Hepatocyte (in vitro differentiated cells): ENCODE data around the gene NKAIN2. TPM values are rescaled to one million over a fixed set of nuclear protein-coding genes. Genes with fewer than 3 reads are reported as not detected.

Source experiments
- DNase-seq: peaks from one replicate; pipeline ENCODE4 v3.0.0-alpha.2; 2016; ENCODE audit warnings: low spot score
- H2AFZ ChIP-seq: fragments of 200-600 bp; sonication (generic); 2 replicates; pipeline ENCODE4 v1.6.0; 2016; ENCODE audit warnings: antibody characterized with exemption, mild to moderate bottlenecking
- H3K27ac ChIP-seq: fragments of 200-600 bp; sonication (generic); 2 replicates; pipeline ENCODE4 v1.5.1; 2016; ENCODE audit warnings: mild to moderate bottlenecking
- H3K27me3 ChIP-seq: fragments of 200-600 bp; sonication (generic); 2 replicates; pipeline ENCODE4 v1.6.1; 2016
- H3K36me3 ChIP-seq: fragments of 200-600 bp; sonication (generic); replicated peaks from 2 replicates; pipeline ENCODE4 v1.5.1; 2016; ENCODE audit warnings: low read depth; ENCODE audit not compliant: insufficient read depth
- H3K4me1 ChIP-seq: fragments of 200-600 bp; sonication (generic); 2 replicates; pipeline ENCODE4 v1.5.1; 2016; ENCODE audit warnings: mild to moderate bottlenecking, moderate library complexity; ENCODE audit not compliant: insufficient read depth
- H3K4me2 ChIP-seq: fragments of 200-600 bp; sonication (generic); 2 replicates; pipeline ENCODE4 v1.6.0; 2016
- H3K4me3 ChIP-seq: fragments of 200-600 bp; sonication (generic); 2 replicates; pipeline ENCODE4 v1.5.1; 2016; ENCODE audit warnings: mild to moderate bottlenecking
- H3K79me2 ChIP-seq: fragments of 200-600 bp; sonication (generic); 2 replicates; pipeline ENCODE4 v1.6.0; 2017; ENCODE audit warnings: mild to moderate bottlenecking
- H3K9me2 ChIP-seq: fragments of 200-600 bp; sonication (generic); replicated peaks from 2 replicates; pipeline ENCODE4 v1.6.0; 2017; ENCODE audit warnings: mild to moderate bottlenecking; ENCODE audit not compliant: insufficient read depth
- H3K9me3 ChIP-seq: fragments of 200-600 bp; sonication (generic); 2 replicates; pipeline ENCODE4 v1.5.1; 2016; ENCODE audit warnings: low read depth, mild to moderate bottlenecking
- H4K20me1 ChIP-seq: fragments of 200-600 bp; sonication (generic); 2 replicates; pipeline ENCODE4 v1.6.0; 2016; ENCODE audit warnings: mild to moderate bottlenecking; ENCODE audit not compliant: insufficient read depth, poor library complexity, severe bottlenecking
- CTCF ChIP-seq: fragments of 200-600 bp; sonication (generic); IDR thresholded peaks from 2 replicates; pipeline ENCODE4 v1.5.1; 2016; ENCODE audit warnings: antibody characterized with exemption, mild to moderate bottlenecking; ENCODE audit not compliant: poor library complexity
- EZH2 ChIP-seq: fragments of 200-600 bp; sonication (generic); IDR thresholded peaks from 2 replicates; pipeline ENCODE4 v1.6.1; 2016; ENCODE audit warnings: antibody characterized with exemption, mild to moderate bottlenecking, borderline replicate concordance
- EZH2phosphoT487 ChIP-seq: fragments of 200-600 bp; sonication (generic); IDR thresholded peaks from one replicate; pipeline ENCODE4 v1.6.1; 2018; ENCODE audit warnings: antibody characterized with exemption, mild to moderate bottlenecking, low read depth, moderate library complexity; ENCODE audit not compliant: unreplicated experiment, severe bottlenecking
- WGBS: methylation state at CpG from one replicate; pipeline ENCODE4 v1.1.6; 2016; ENCODE audit warnings: low lambda C conversion rate; ENCODE audit errors: missing lambda C conversion rate; 5-methylcytosine and 5-hydroxymethylcytosine counted together
- polyA plus RNA-seq: library from polyadenylated mRNA; unstranded; fragments of >200 nt; fragmentation: Nextera tagmentation; extraction: Ambion mirVana; gene quantifications from 2 replicates; pipeline ENCODE4 v1.2.1, GENCODE V29; 2016
- total RNA-seq: library from RNA; depleted of rRNA; stranded (reverse); fragments of >200 nt; gene quantifications from 2 replicates; pipeline ENCODE4 v1.2.3, GENCODE V29; 2014

The NKAIN2 gene
- total and polyA plus RNA-seq, 2 experiments from 2014 or later, result 0.48 to 2.6 TPM

- H3K79me2 ChIP-seq, result no peaks in the 10 kb centered on the region
- no peaks in the 10 kb centered on the region for H3K9me3 ChIP-seq
- no peaks in the 10 kb centered on the region for H4K20me1 ChIP-seq
- no peaks in the 10 kb centered on the region for H3K4me1 ChIP-seq
- no peak overlapping the region for H3K27ac ChIP-seq
- DNase-seq, result no peak
- TF ChIP-seq EZH2 (no peak), EZH2phosphoT487 (no peak), CTCF (no peak)
- H3K4me2 ChIP-seq, result no peak overlapping the region
- H2AFZ ChIP-seq, result no peak overlapping the region
- H3K4me3 ChIP-seq, result no peak overlapping the region
- H3K36me3 ChIP-seq, result no peaks in the 10 kb centered on the region
- WGBS, result 89% methylated on average over 2 of the region's 2 CpGs
- H3K27me3 ChIP-seq, result no peaks in the 10 kb centered on the region
- no peaks in the 10 kb centered on the region for H3K9me2 ChIP-seq
These were observed 44.7 kb downstream of the NKAIN2 start for GRCh38 chr6:123848347-123848746.

GRCh38 chr6:123849406-123849805 is 45.7 kb downstream of the NKAIN2 start:
- H3K27ac ChIP-seq, result no peak overlapping the region
- H3K4me3 ChIP-seq, result no peak overlapping the region
- no peak for DNase-seq
- H3K4me2 ChIP-seq, result no peak overlapping the region
- 74% methylated on average over 3 of the region's 3 CpGs for WGBS
- no peaks in the 10 kb centered on the region for H3K4me1 ChIP-seq
- no peaks in the 10 kb centered on the region for H3K79me2 ChIP-seq
- H3K9me2 ChIP-seq, result no peaks in the 10 kb centered on the region
- H3K27me3 ChIP-seq, result no peaks in the 10 kb centered on the region
- H4K20me1 ChIP-seq, result no peaks in the 10 kb centered on the region
- H3K9me3 ChIP-seq, result no peaks in the 10 kb centered on the region
- H3K36me3 ChIP-seq, result no peaks in the 10 kb centered on the region
- no peak for TF ChIP-seq EZH2
- no peak for TF ChIP-seq EZH2phosphoT487
- TF ChIP-seq CTCF, result no peak
- no peak overlapping the region for H2AFZ ChIP-seq

- Histone ChIP-seq H2AFZ (no peak overlapping the region), H3K4me1 (no peaks in the 10 kb centered on the region), H3K4me3 (no peak overlapping the region), H3K9me2 (no peaks in the 10 kb centered on the region), H3K36me3 (no peaks in the 10 kb centered on the region), H3K9me3 (no peaks in the 10 kb centered on the region), H3K79me2 (no peaks in the 10 kb centered on the region), H3K27ac (no peak overlapping the region), H3K27me3 (no peaks in the 10 kb centered on the region), H3K4me2 (no peak overlapping the region), H4K20me1 (no peaks in the 10 kb centered on the region)
- TF ChIP-seq CTCF (no peak), EZH2phosphoT487 (no peak), EZH2 (no peak)
- DNase-seq, result no peak
- 95% methylated on average over 4 of the region's 4 CpGs for whole genome bisulfite sequencing
These were observed 46.9 kb downstream of the NKAIN2 start for GRCh38 chr6:123850555-123850954.

- H3K4me1 ChIP-seq, result no peaks in the 10 kb centered on the region
- 73% methylated on average over 2 of the region's 2 CpGs for WGBS
- no peak overlapping the region for H3K27ac ChIP-seq
- H2AFZ ChIP-seq, result no peak overlapping the region
- H3K9me2 ChIP-seq, result no peaks in the 10 kb centered on the region
- TF ChIP-seq CTCF, result no peak
- no peak for TF ChIP-seq EZH2phosphoT487
- no peak for TF ChIP-seq EZH2
- H3K27me3 ChIP-seq, result no peaks in the 10 kb centered on the region
- H3K79me2 ChIP-seq, result no peaks in the 10 kb centered on the region
- H3K9me3 ChIP-seq, result no peaks in the 10 kb centered on the region
- no peak for DNase-seq
- no peaks in the 10 kb centered on the region for H4K20me1 ChIP-seq
- H3K4me3 ChIP-seq, result no peak overlapping the region
- H3K4me2 ChIP-seq, result no peak overlapping the region
- no peaks in the 10 kb centered on the region for H3K36me3 ChIP-seq
These were observed 50.5 kb downstream of the NKAIN2 start for GRCh38 chr6:123854201-123854600.
